DND-41 (cell line): ENCODE measurements around the gene GRIN2A.

Source experiments
- CTCF ChIP-seq: IDR thresholded peaks from 2 replicates; pipeline ENCODE4 v1.5.1; 2012; ENCODE audit warnings: borderline replicate concordance, low read length, moderate library complexity, mild to moderate bottlenecking; ENCODE audit not compliant: poor library complexity, severe bottlenecking; ENCODE audit errors: extremely low read depth
- EZH2 ChIP-seq: IDR thresholded peaks from 3 replicates; pipeline ENCODE4 v1.6.1; 2012; ENCODE audit warnings: borderline replicate concordance, low read depth, mild to moderate bottlenecking, moderate library complexity, low read length, inconsistent platforms; ENCODE audit not compliant: severe bottlenecking

GRCh38 chr16:9846362-9847099, 335.7 kb downstream of the GRIN2A start:
- TF ChIP-seq CTCF (no peak), EZH2 (no peak)
